TTC549 (cell line): ENCODE measurements around the gene CD164.
"Not testable (repeated sequence)": the region's sequence is repeated elsewhere in the genome, so short reads cannot be mapped to it uniquely, and the experiment has no call there.

Experiments used
- FAIRE-seq: peaks from 2 replicates; lab custom pipeline; 2012; peaks lifted over from hg19 to GRCh38; lab: Jason Lieb, UNC

Gene CD164

DNA sequence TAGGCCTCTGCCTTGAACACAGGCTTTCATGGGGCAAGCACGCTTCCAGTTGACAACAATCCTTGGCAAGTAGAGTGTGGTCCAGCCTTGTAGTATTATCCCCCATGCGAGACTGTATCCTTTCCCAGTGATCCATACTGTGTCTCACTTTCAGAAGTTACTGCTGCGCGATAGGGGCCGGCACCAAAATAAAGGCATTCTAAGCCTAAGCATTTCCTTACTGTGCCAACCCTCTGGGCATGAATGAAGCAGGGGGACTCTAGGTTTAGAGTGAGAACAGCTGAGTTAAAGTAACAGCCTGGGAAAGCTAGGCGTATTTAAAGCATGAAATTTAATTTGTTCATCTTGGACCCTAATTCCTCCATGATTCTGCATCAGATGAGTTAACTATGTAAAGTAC lies 39.4 kb downstream of the CD164 start:
- no peak for FAIRE-seq

- FAIRE-seq = no peak
Observed at GRCh38 chr6:109342506-109342905, 39.8 kb downstream of the CD164 start.

DNA sequence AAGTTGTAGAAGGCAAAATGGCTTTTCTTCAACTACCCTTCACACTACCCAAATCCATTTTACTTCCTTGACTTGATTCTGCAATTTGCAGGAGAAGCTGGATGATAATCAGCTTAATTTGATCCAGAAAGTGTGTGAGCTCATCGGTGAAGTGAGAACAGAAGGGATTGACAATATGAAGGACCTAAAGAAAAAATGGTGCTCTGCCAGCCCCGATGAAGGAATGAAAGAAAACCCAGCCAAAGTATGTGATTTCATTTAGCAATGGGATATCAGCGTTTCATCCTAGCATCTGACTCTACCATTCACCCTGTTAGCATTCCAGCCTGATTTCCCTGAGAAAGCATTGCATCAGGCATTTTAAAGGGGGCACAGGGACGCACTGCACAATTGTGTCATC lies 41.5 kb downstream of the CD164 start:
- FAIRE-seq = no peak

DNA sequence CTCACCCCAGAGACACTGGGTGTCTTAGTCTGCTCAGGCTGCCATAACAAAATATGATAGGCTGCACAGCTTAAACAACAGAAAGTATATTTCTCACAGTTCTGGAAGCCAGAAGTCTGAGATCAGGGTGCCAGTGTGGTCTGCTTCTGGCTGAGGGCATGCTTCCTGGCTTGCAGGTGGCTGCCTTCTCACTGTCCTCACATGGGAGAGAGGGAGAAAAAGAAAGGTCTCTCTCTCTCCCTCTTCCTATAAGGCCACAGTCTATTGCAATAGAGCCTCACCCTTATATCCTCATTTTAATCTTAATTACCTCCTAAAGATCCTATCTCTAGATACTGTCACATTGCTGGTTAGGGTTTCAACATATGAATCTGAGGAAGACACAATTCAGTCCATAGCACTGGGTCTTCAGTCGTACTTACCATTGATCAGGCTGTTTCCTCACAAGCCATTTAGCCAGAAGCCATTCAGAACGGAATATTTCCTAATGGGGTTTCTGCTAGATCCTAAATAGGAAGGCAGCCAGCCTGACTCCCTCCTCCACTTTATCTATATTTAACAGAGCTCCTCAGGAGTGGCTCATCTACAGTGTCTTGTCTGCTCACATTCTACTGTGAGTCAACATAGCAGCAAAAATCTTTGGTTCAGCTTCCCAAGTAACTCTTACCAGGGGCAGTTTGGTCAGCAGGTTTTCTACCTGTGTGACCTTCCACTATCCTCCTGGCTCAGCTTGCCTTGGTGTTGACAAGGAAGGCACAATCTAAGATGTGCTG lies 42.2 kb downstream of the CD164 start:
- FAIRE-seq = no peak

GRCh38 chr6:109336221-109336961 lies 45.9 kb downstream of the CD164 start:
- no peak for FAIRE-seq

DNA sequence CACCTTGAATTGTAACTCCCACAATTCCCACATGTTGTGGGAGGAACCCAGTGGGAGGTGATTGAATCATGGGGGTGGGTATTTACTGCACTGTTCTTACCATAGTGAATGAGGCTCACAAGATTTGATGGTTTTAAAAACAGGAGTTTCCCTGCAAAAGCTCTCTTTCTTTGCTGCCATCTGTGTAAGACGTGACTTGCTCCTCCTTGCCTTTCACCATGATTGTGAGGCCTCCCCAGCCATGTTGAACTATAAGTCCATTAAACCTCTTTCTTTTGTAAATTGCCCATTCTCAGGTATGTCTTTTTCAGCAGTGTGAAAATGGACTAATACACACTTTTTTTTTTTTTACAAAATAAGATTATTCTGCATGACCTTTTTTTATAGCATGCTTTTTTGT lies 48.4 kb downstream of the CD164 start:
- not testable (repeated sequence) for FAIRE-seq

- FAIRE-seq = no peak
Observed at GRCh38 chr6:109332748-109333147, 49.5 kb downstream of the CD164 start.

GRCh38 chr6:109331081-109331480 lies 51.2 kb downstream of the CD164 start:
- FAIRE-seq = no peak

GRCh38 chr6:109330263-109330662 lies 52.0 kb downstream of the CD164 start:
- no peak for FAIRE-seq

DNA sequence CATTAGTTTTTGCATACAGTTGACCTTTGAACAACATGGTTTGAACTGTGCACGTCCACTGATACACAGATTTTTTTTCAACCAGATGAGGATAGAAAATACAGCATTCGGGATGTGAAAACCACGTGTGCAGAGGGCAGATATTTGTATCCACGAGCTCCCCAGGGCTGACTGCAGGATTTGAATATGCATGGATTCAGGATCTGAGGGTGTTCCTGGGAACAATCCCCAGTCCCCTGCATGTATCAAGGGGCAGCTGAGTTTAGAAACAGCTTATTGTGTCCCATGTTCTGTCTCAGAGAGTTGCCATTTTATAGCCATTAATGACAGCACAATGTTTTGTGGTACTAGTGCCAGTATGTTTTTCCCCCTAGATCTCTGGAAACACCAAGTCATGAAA lies 53.6 kb downstream of the CD164 start:
- no peak for FAIRE-seq

DNA sequence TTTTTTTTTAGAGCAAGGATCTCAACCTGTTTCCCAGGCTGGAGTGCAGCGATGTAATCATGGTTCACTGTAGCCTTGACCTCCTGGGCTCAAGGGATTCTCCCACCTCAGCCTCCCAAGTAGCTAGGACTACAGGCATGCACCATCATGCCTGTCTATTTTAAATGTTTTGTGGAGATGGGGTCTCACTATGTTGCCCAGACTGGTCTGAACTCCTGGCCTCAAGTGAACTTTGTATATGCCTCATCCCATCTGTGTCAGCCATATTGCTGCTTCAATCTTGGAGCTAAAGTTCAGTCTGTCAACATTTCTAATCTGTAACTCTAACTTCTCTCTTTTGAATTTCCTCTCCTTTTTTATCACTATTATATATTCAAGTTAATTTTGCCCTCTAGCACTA lies 54.3 kb downstream of the CD164 start:
- FAIRE-seq = no peak

DNA sequence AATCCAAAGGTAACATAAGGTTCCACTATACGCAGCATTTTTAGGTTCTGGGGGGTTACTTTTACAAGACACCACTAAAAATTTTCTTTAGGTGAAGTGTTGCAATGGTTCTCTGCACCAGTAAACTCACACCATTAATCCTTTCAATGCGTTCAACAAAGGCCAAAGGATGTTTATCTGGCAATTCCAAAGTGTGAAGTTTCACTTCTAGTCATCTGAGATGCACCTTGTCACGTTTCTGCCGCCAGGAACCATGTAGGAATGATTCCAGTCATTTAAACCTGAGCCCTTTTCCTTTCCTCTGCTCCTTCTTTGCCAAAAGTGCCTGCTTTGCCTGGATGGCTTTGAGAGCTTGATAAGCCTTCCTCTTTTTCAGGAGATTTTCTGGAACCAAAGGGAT lies 54.8 kb downstream of the CD164 start:
- no peak for FAIRE-seq

DNA sequence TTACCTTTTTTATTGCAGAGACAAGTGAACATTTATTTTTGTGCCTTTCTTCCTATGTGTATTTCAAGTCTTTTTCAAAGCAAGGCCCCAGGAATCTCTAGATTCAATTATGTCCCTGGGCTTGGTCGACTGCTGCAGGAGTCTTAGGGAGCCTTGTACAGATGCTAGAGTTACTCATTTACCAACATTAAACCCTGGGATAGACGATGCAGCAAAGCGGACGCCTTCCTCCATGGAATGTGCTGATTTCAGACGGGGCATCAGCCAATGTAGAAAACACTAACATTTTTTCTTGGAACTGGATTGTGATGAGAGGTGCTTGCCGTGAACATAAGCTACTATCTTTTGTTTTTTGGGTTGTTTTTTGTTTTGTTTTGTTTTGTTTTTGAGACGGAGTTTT lies 55.9 kb downstream of the CD164 start:
- FAIRE-seq = no peak

DNA sequence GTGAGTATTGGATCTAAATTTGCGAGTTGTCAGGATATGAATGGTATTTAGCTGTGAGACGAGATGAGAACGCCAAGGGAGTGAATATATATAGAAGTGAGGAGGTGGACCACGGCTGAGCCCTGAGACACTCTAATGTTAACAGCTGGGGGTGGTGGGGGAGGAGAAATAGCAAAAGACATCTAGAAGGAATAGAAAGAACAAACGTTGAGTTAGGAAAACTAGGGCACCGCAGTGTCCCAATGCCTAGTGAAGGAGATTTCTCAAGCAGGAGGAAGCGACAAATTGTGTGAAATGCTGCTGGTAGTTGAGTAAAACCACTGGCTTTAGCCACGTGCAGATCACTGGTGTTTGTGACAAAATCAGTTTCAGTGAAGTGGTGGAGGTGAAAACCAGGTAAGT lies 56.9 kb downstream of the CD164 start:
- FAIRE-seq = no peak

DNA sequence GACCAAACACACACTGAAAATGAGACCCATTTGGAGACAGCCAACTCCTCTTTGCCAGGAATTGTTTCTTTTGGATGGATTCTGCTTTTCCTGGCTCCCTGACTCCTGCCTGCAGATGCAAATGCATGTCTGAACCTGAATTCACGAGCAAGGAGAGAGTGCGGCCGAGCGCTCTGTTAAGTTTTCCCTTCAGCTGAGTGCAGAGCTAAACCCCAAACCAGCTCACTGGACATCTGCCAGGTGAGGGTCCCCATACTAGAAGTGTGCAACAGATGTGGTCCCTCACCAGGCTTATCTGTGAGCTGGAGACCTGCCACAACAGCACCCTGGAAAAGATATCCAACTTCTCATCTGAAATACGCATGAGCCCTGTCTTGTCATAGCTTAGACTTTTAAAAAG lies 59.0 kb downstream of the CD164 start:
- FAIRE-seq = no peak

- no peak for FAIRE-seq
Observed at GRCh38 chr6:109322825-109323224, 59.4 kb downstream of the CD164 start.

GRCh38 chr6:109321752-109322151 lies 60.5 kb downstream of the CD164 start:
- FAIRE-seq = no peak

GRCh38 chr6:109320072-109320471 lies 62.2 kb downstream of the CD164 start:
- FAIRE-seq = no peak

GRCh38 chr6:109318328-109318876 lies 63.9 kb downstream of the CD164 start:
- FAIRE-seq = no peak

GRCh38 chr6:109316909-109317308 lies 65.4 kb downstream of the CD164 start:
- no peak for FAIRE-seq
